ENCODE results near the gene STX11.
A peak's percentile ranks its signal among the peaks of the same experiment; 100 is the strongest.
"Not testable (repeated sequence)": the region's sequence is repeated elsewhere in the genome, so short reads cannot be mapped to it uniquely, and the experiment has no call there.

STX11 gene

GRCh38 chr6:144178323-144178722, 28.0 kb downstream of the STX11 start:
- no peak for DNase-seq

- DNase-seq: no peak
Observed at GRCh38 chr6:144179237-144179636, 28.9 kb downstream of the STX11 start.

GRCh38 chr6:144179828-144180227, 29.5 kb downstream of the STX11 start:
- no peak for DNase-seq

- DNase-seq: not testable (repeated sequence)
Observed at GRCh38 chr6:144180354-144180753, 30.0 kb downstream of the STX11 start.

- DNase-seq: no peak
Observed at GRCh38 chr6:144181639-144182038, 31.3 kb downstream of the STX11 start.

GRCh38 chr6:144184186-144184585, 33.9 kb downstream of the STX11 start:
- DNase-seq: not testable (repeated sequence)

GRCh38 chr6:144185133-144185836, 35.0 kb downstream of the STX11 start:
- no peak for DNase-seq

GRCh38 chr6:144186817-144187625, 36.7 kb downstream of the STX11 start:
- DNase-seq: peak; percentile 7

GRCh38 chr6:144189351-144189750, 39.0 kb downstream of the STX11 start:
- no peak for DNase-seq

GRCh38 chr6:144190080-144190479, 39.8 kb downstream of the STX11 start:
- no peak for DNase-seq

- DNase-seq: no peak
Observed at GRCh38 chr6:144190593-144190992, 40.3 kb downstream of the STX11 start.

GRCh38 chr6:144193181-144193580, 42.9 kb downstream of the STX11 start:
- no peak for DNase-seq

- no peak for DNase-seq
Observed at GRCh38 chr6:144194293-144194810, 44.0 kb downstream of the STX11 start.

- DNase-seq: no peak
Observed at GRCh38 chr6:144195671-144196270, 45.5 kb downstream of the STX11 start.

- DNase-seq: no peak
Observed at GRCh38 chr6:144197919-144198318, 47.6 kb downstream of the STX11 start.

GRCh38 chr6:144202879-144203468, 52.7 kb downstream of the STX11 start:
- no peak for DNase-seq

GRCh38 chr6:144211160-144211559, 60.8 kb downstream of the STX11 start:
- DNase-seq: no peak

GRCh38 chr6:144213315-144213714, 63.0 kb downstream of the STX11 start:
- no peak for DNase-seq

GRCh38 chr6:144214029-144214428, 63.7 kb downstream of the STX11 start:
- DNase-seq: no peak

GRCh38 chr6:144214622-144215401, 64.5 kb downstream of the STX11 start:
- DNase-seq: peak; percentile 7

- DNase-seq: no peak
Observed at GRCh38 chr6:144215402-144215931, 65.2 kb downstream of the STX11 start.
